Lung (tissue), 12 donors: ENCODE data around the gene CRB3. TPM values are rescaled to one million over a fixed set of nuclear protein-coding genes. Genes with fewer than 3 reads are reported as not detected.

ENCODE experiments used
- ATAC-seq: fragments of 200-7000 bp; cut with Tn5 transposase; one replicate; pipeline ENCODE4 v1.9.1; 2020; ENCODE audit warnings: moderate number of reproducible peaks; ENCODE audit not compliant: insufficient read depth, low FRiP score
- DNase-seq, 3 donors: peaks; one replicate each; pipeline ENCODE4 v3.0.0-alpha.2; 2013 to 2017
- H3K27ac ChIP-seq, 2 donors: one replicate each; pipeline ENCODE4 v1.5.1; 2013; ENCODE audit warnings: mild to moderate bottlenecking in 2 of 2, moderate library complexity in 2 of 2, control low read depth in 1 of 2, inconsistent platforms in 1 of 2, low read depth in 1 of 2, low read length in 1 of 2
- H3K27me3 ChIP-seq, 3 donors: one replicate each; pipeline ENCODE4 v1.5.1; 2013; ENCODE audit warnings: low read length in 2 of 3; ENCODE audit not compliant: control insufficient read depth in 3 of 3, insufficient read depth in 3 of 3
- H3K36me3 ChIP-seq, 4 donors: one replicate each; pipeline ENCODE4 v1.5.1; 2013; ENCODE audit warnings: low read length in 4 of 4, mild to moderate bottlenecking in 1 of 4, moderate library complexity in 1 of 4; ENCODE audit not compliant: control insufficient read depth in 4 of 4, insufficient read depth in 4 of 4
- H3K4me1 ChIP-seq, 5 donors: one replicate each; pipeline ENCODE4 v1.5.1; 2013; ENCODE audit warnings: low read length in 5 of 5, mild to moderate bottlenecking in 2 of 5, moderate library complexity in 1 of 5; ENCODE audit not compliant: control insufficient read depth in 5 of 5, insufficient read depth in 5 of 5
- H3K4me3 ChIP-seq: one replicate; pipeline ENCODE4 v1.5.1; 2013; ENCODE audit warnings: mild to moderate bottlenecking, control low read depth, moderate library complexity
- H3K9ac ChIP-seq, 2 donors: one replicate each; pipeline ENCODE4 v1.5.1; 2013; ENCODE audit warnings: low read length in 2 of 2, control low read depth in 1 of 2; ENCODE audit not compliant: insufficient read depth in 1 of 2
- H3K9me3 ChIP-seq, 4 donors: one replicate each; pipeline ENCODE4 v1.5.1; 2013; ENCODE audit warnings: low read length in 3 of 4, mild to moderate bottlenecking in 1 of 4, moderate library complexity in 1 of 4; ENCODE audit not compliant: control insufficient read depth in 4 of 4, insufficient read depth in 3 of 4
- CTCF ChIP-seq: IDR thresholded peaks from 2 replicates; pipeline ENCODE4 v1.5.1; 2012; ENCODE audit warnings: mild to moderate bottlenecking; ENCODE audit errors: control extremely low read depth, extremely low read depth
- WGBS, 2 donors: extraction: QIAGEN DNeasy Blood & Tissue Kit; methylation state at CpG; one replicate each; pipeline ENCODE4 v1.1.7; 2013; 5-methylcytosine and 5-hydroxymethylcytosine counted together
- polyA plus RNA-seq, 2 donors: library from polyadenylated mRNA; stranded (reverse); fragments of 200-250 nt; gene quantifications; one replicate each; pipeline ENCODE4 v1.2.1, GENCODE V29; 2013
- total RNA-seq, 2 donors: library from RNA; depleted of rRNA in 1 of 2; stranded (reverse); fragments of >200 nt in 1 of 2; gene quantifications; one replicate each; pipeline ENCODE4 v1.2.1, GENCODE V29; 2014 to 2021
- donor health status: control.
- donor health status: control.
- donor health status: Bipolar disorder and iron deficiency.
- donor health status: healthy.
- donor health status: DM: yes; HTN: yes; CAD: no.

Gene CRB3
- total and polyA plus RNA-seq, 4 donors = 22.5 to 81.8 (median 53.0) TPM

GRCh38 chr19:6429419-6430221 lies 34.5 kb upstream of the CRB3 start:
- no peak overlapping the region for H3K9ac ChIP-seq
- 56 to 57% methylated on average over 20 of the region's 20 CpGs for WGBS, 2 donors

GRCh38 chr19:6431891-6432290 lies 32.2 kb upstream of the CRB3 start:
- H3K36me3 ChIP-seq = no peaks in the 10 kb centered on the region
- no peak for ATAC-seq
- no peaks in the 10 kb centered on the region for H3K27me3 ChIP-seq
- 88 to 93% methylated on average over 11 of the region's 11 CpGs for WGBS, 2 donors
- H3K4me3 ChIP-seq = no peak overlapping the region
- TF ChIP-seq CTCF = no peak
- no peaks in the 10 kb centered on the region for H3K4me1 ChIP-seq
- H3K9ac ChIP-seq = no peak overlapping the region
- H3K9me3 ChIP-seq = no peaks in the 10 kb centered on the region
- no peak for DNase-seq
- H3K27ac ChIP-seq = no peak overlapping the region

More at GRCh38 chr19:6429419-6430221, 34.5 kb upstream of the CRB3 start:
- no peak for DNase-seq
- Histone ChIP-seq H3K4me1 (peaks cover 0 to 5% (median 0%) of the 10 kb centered on the region in 5 donors), H3K4me3 (no peak overlapping the region), H3K27me3 (no peaks in the 10 kb centered on the region), H3K36me3 (no peaks in the 10 kb centered on the region), H3K9me3 (no peaks in the 10 kb centered on the region), H3K27ac (no peak overlapping the region)
- no peak for TF ChIP-seq CTCF
- no peak for ATAC-seq

- Histone ChIP-seq H3K4me3 (no peak overlapping the region), H3K4me1 (no peaks in the 10 kb centered on the region), H3K27me3 (no peaks in the 10 kb centered on the region), H3K36me3 (no peaks in the 10 kb centered on the region), H3K9ac (no peak overlapping the region), H3K9me3 (no peaks in the 10 kb centered on the region), H3K27ac (no peak overlapping the region)
- TF ChIP-seq CTCF = no peak
- no peak for ATAC-seq
- WGBS, 2 donors = 90 to 93% methylated on average over 11 of the region's 11 CpGs
- DNase-seq = no peak
Observed at GRCh38 chr19:6433165-6433564, 30.9 kb upstream of the CRB3 start.
